K562 (cell line): Measurements from ENCODE around the gene ICAM3. TPM values are rescaled to one million over a fixed set of nuclear protein-coding genes. Genes with fewer than 3 reads are reported as not detected.

Experiments
- ARID3A ChIP-seq: IDR thresholded peaks from 2 replicates; pipeline ENCODE4 v1.6.1; 2012; ENCODE audit warnings: low read depth, low read length, improper control_type of control experiment, borderline replicate concordance
- CREB3L1 ChIP-seq: fragments of 450-650 bp; IDR thresholded peaks from 2 replicates; pipeline ENCODE4 v1.6.1; 2014; ENCODE audit warnings: low read depth, mild to moderate bottlenecking, moderate library complexity, borderline replicate concordance
- ELF2 ChIP-seq: fragments of 250-450 bp; sonication (Bioruptor Pico); IDR thresholded peaks from 2 replicates; pipeline ENCODE4 v1.5.0; 2021; ENCODE audit warnings: mild to moderate bottlenecking
- EWSR1 ChIP-seq: fragments of 450-650 bp; IDR thresholded peaks from 2 replicates; pipeline ENCODE4 v1.6.1; 2018; ENCODE audit warnings: borderline replicate concordance, mild to moderate bottlenecking, low read depth, moderate library complexity; ENCODE audit not compliant: partially characterized antibody
- FOXP1 ChIP-seq: sonication (generic); formaldehyde crosslinking; IDR thresholded peaks from 2 replicates; pipeline ENCODE4 v1.8.0; 2022; ENCODE audit warnings: mild to moderate bottlenecking, missing genetic modification reagents
- GABPB2 ChIP-seq: fragments of 250-450 bp; sonication (Bioruptor Pico); conservative IDR thresholded peaks from 2 replicates; pipeline ENCODE4 v1.5.1; 2021; ENCODE audit warnings: mild to moderate bottlenecking
- MEIS2 ChIP-seq: fragments of 450-650 bp; IDR thresholded peaks from 2 replicates; pipeline ENCODE4 v1.6.1; 2014; ENCODE audit warnings: mild to moderate bottlenecking; ENCODE audit not compliant: partially characterized antibody
- NCOR1 ChIP-seq: fragments of 450-650 bp; IDR thresholded peaks from 2 replicates; pipeline ENCODE4 v1.6.1; 2016; ENCODE audit warnings: mild to moderate bottlenecking, moderate library complexity
- NFIX ChIP-seq: fragments of 250-450 bp; sonication (Bioruptor Pico); IDR thresholded peaks from 2 replicates; pipeline ENCODE4 v1.4.0; 2020; ENCODE audit warnings: low read depth, mild to moderate bottlenecking, moderate library complexity
- PTTG1 ChIP-seq: fragments of 450-650 bp; IDR thresholded peaks from 2 replicates; pipeline ENCODE4 v1.6.1; 2016; ENCODE audit warnings: low read depth, mild to moderate bottlenecking, missing genetic modification characterization, missing compliant biosample characterization
- RAD51 ChIP-seq: fragments of 450-650 bp; IDR thresholded peaks from 2 replicates; pipeline ENCODE4 v1.7.1; 2016; ENCODE audit warnings: low read depth, mild to moderate bottlenecking, borderline replicate concordance
- RBM14 ChIP-seq: fragments of 200-400 bp; formaldehyde crosslinking; IDR thresholded peaks from 2 replicates; pipeline ENCODE4 v1.6.1; 2018; ENCODE audit warnings: low read depth, mild to moderate bottlenecking, low read length, moderate library complexity, borderline replicate concordance; ENCODE audit not compliant: insufficient read depth
- RHOXF2B ChIP-seq: fragments of 250-450 bp; sonication (Bioruptor Pico); conservative IDR thresholded peaks from 2 replicates; pipeline ENCODE4 v1.5.1; 2021
- SIN3A ChIP-seq, 2 experiments: fragments of 150-350 bp in 1 of 2; IDR thresholded peaks; 2 replicates each; pipeline ENCODE4 v1.6.1; 2011 to 2016; ENCODE audit warnings: borderline replicate concordance in 2 of 2, low read depth in 2 of 2, low read length in 2 of 2, mild to moderate bottlenecking in 2 of 2, moderate library complexity in 2 of 2; ENCODE audit not compliant: control insufficient read depth in 1 of 2
- TRIM24 ChIP-seq, 2 experiments: fragments of 450-650 bp; IDR thresholded peaks; 2 replicates each; pipeline ENCODE4 v1.6.1; 2016
- U2AF2 ChIP-seq: fragments of 200-400 bp; formaldehyde crosslinking; optimal IDR thresholded peaks from 2 replicates; pipeline ENCODE3; 2017; ENCODE audit warnings: low read depth, mild to moderate bottlenecking, low read length
- XRCC5 ChIP-seq: fragments of 200-400 bp; formaldehyde crosslinking; IDR thresholded peaks from 2 replicates; pipeline ENCODE4 v1.6.1; 2017; ENCODE audit warnings: low read depth, mild to moderate bottlenecking, low read length
- ZNF174 ChIP-seq: fragments of 250-450 bp; sonication (Bioruptor Pico); IDR thresholded peaks from 2 replicates; pipeline ENCODE4 v1.4.0; 2020; ENCODE audit warnings: mild to moderate bottlenecking
- ZNF277 ChIP-seq: fragments of 250-450 bp; sonication (Bioruptor Pico); IDR thresholded peaks from 2 replicates; pipeline ENCODE4 v1.8.0; 2022; ENCODE audit warnings: inconsistent platforms, mild to moderate bottlenecking, moderate library complexity, borderline replicate concordance
- ZNF384 ChIP-seq: IDR thresholded peaks from 2 replicates; pipeline ENCODE4 v1.6.1; 2012; ENCODE audit warnings: low read depth, low read length, improper control_type of control experiment
- ZNF586 ChIP-seq: fragments of 450-650 bp; formaldehyde crosslinking; conservative IDR thresholded peaks from 2 replicates; pipeline ENCODE4 v1.4.0; 2020; ENCODE audit warnings: mild to moderate bottlenecking, moderate library complexity
- ZNF644 ChIP-seq: fragments of 200-800 bp; sonication (Bioruptor generic); IDR thresholded peaks from 2 replicates; pipeline ENCODE4 v1.6.1; 2016; ENCODE audit warnings: low read depth, missing genetic modification characterization, missing compliant biosample characterization
- ZZZ3 ChIP-seq: fragments of 450-650 bp; IDR thresholded peaks from 2 replicates; pipeline ENCODE4 v1.6.1; 2016; ENCODE audit warnings: antibody characterized with exemption, mild to moderate bottlenecking, moderate library complexity
- polyA plus RNA-seq, 8 experiments: library from polyadenylated mRNA; depleted of rRNA in 4 of 8; stranded (reverse) in 5 of 8; unstranded in 3 of 8; fragments of >200 nt; fragmentation: Nextera tagmentation in 2 of 8; fragmentation: Illumina TruSeq in 1 of 8; extraction: Ambion mirVana in 2 of 8; extraction: Trizol in 1 of 8; gene quantifications; 2 replicates each; pipeline versions ENCODE4 v1.2.1 to v1.2.3, GENCODE V29; 2011 to 2014; ENCODE audit warnings: inconsistent platforms in 1 of 8, missing spikeins in 1 of 8
- total RNA-seq, 7 experiments: library from RNA; depleted of rRNA in 6 of 7; stranded (reverse); fragments of >200 nt in 6 of 7; fragmentation: Illumina TruSeq in 2 of 7; extraction: Trizol in 2 of 7; gene quantifications; 2 replicates each; pipeline versions ENCODE4 v1.2.1 to v1.2.3, GENCODE V29; 2011 to 2021; ENCODE audit warnings: low replicate concordance in 1 of 7

ICAM3 gene
- total and polyA plus RNA-seq, 9 of the 15 experiments (the other 6 are each of a cell fraction or from before 2014, with no cell fraction given) = 6.5 to 39.5 (median 24.2) TPM

GRCh38 chr19:10299545-10300458 lies 39.6 kb downstream of the ICAM3 start (continued):
- TF ChIP-seq ZNF644 (tag) (peak; percentile 68; the same call in 1 of the 2 replicates), SIN3A (IDR thresholded peaks at IDR 0.05; ENCODE audit: borderline replicate concordance in 2 of 2, control insufficient read depth in 1 of 2, low read depth in 2 of 2, low read length in 2 of 2) (no peak), NFIX (no peak), RAD51 (no peak), ELF2 (no peak), NCOR1 (peak; percentile 91), RBM14 (no peak), EWSR1 (no peak), CREB3L1 (no peak), ZZZ3 (no peak), FOXP1 (no peak), TRIM24 (IDR thresholded peaks at IDR 0.05) (peak in 1 of 2 experiments; percentile 37; a peak in 1 of 4 replicates), MEIS2 (no peak), GABPB2 (CRISPR knock-in tag) (0 out of 2 replicates have a peak, but pooled peaks have one; percentile 35), ZNF384 (no peak), PTTG1 (no peak), ZNF174 (no peak), U2AF2 (no peak), XRCC5 (no peak), ZNF586 (CRISPR knock-in tag) (no peak), ARID3A (0 out of 2 replicates have a peak, but pooled peaks have one; percentile 9), RHOXF2B (no peak), ZNF277 (CRISPR knock-in tag) (no peak)
